Progenitor cell of endocrine pancreas (in vitro differentiated cells): ENCODE measurements around the gene DNAH8. TPM values are rescaled to one million over a fixed set of nuclear protein-coding genes. Genes with fewer than 3 reads are reported as not detected.
A peak's percentile ranks its signal among the peaks of the same experiment; 100 is the strongest.

ENCODE experiments used
- DNase-seq: peaks from one replicate; pipeline ENCODE4 v3.0.0; 2021; ENCODE audit warnings: low spot score; ENCODE audit not compliant: unreplicated experiment
- H3K27ac Mint-ChIP-seq: 2 replicates; pipeline ENCODE4 v1.8.0; 2021; ENCODE audit warnings: mild to moderate bottlenecking, moderate library complexity, mixed read lengths
- H3K27me3 Mint-ChIP-seq: 2 replicates; pipeline ENCODE4 v1.8.0; 2021; ENCODE audit warnings: mixed read lengths
- H3K36me3 Mint-ChIP-seq: 2 replicates; pipeline ENCODE4 v1.8.0; 2022; ENCODE audit warnings: mixed read lengths; ENCODE audit not compliant: insufficient read depth
- H3K4me1 Mint-ChIP-seq: 2 replicates; pipeline ENCODE4 v1.8.0; 2021; ENCODE audit warnings: low read depth, mixed read lengths
- H3K4me3 Mint-ChIP-seq: 2 replicates; pipeline ENCODE4 v1.8.0; 2021; ENCODE audit warnings: low read depth, mild to moderate bottlenecking, moderate library complexity, mixed read lengths
- H3K9me3 Mint-ChIP-seq: 2 replicates; pipeline ENCODE4 v1.8.0; 2021; ENCODE audit warnings: low read depth, mixed read lengths
- CTCF ChIP-seq: fragments of 200-600 bp; sonication (generic); IDR thresholded peaks from one replicate; pipeline ENCODE4 v1.5.0; 2021; ENCODE audit warnings: antibody characterized with exemption, mild to moderate bottlenecking; ENCODE audit not compliant: unreplicated experiment
- total RNA-seq: library from RNA; stranded (reverse); gene quantifications from 2 replicates; pipeline ENCODE4 v1.2.1, GENCODE V29; 2021

DNAH8 gene
- total RNA-seq, 1 donor from 2014 or later = 0.12 TPM

- Mint-ChIP-seq H3K36me3 (no peaks in the 10 kb centered on the region), H3K4me1 (peaks cover 27% of the 10 kb centered on the region), H3K9me3 (no peaks in the 10 kb centered on the region), H3K27ac (no peak overlapping the region), H3K27me3 (peaks cover 27% of the 10 kb centered on the region), H3K4me3 (no peak overlapping the region)
- no peak for DNase-seq
- TF ChIP-seq CTCF = no peak
These were observed 263.1 kb downstream of the DNAH8 start for GRCh38 chr6:38978139-38978704.

GRCh38 chr6:38982470-38982869 lies 267.4 kb downstream of the DNAH8 start:
- no peak for DNase-seq

DNA sequence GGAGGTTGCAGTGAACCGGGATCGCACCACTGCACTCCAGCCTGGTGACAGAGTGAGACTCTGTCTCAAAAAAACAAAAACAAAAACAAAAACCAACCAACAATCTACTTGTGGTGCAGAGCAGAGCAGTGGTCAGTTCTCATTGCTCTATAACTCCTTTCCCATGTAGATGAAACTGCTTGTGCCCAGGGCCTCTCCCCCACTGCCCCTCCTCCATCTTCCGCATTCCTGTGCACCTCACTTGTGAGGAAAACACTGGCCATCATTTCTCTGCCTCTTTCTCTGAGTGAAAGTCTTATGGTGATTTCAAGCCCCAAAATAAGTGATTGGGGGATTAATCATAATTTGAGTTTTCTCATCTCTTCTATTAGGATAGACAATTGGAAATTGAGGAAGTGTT lies 269.6 kb downstream of the DNAH8 start:
- no peaks in the 10 kb centered on the region for H3K36me3 Mint-ChIP-seq
- H3K27me3 Mint-ChIP-seq = no peaks in the 10 kb centered on the region
- H3K4me3 Mint-ChIP-seq = no peak overlapping the region
- no peak for TF ChIP-seq CTCF
- H3K9me3 Mint-ChIP-seq = no peaks in the 10 kb centered on the region
- peaks cover 4% of the 10 kb centered on the region for H3K4me1 Mint-ChIP-seq
- DNase-seq = no peak
- H3K27ac Mint-ChIP-seq = no peak overlapping the region

More at GRCh38 chr6:38982470-38982869, 267.4 kb downstream of the DNAH8 start:
- Mint-ChIP-seq H3K9me3 (no peaks in the 10 kb centered on the region), H3K4me1 (peaks cover 4% of the 10 kb centered on the region), H3K27me3 (peaks cover 18% of the 10 kb centered on the region), H3K4me3 (no peak overlapping the region), H3K36me3 (no peaks in the 10 kb centered on the region), H3K27ac (peak overlapping the region; percentile 21)
- TF ChIP-seq CTCF = no peak

DNA sequence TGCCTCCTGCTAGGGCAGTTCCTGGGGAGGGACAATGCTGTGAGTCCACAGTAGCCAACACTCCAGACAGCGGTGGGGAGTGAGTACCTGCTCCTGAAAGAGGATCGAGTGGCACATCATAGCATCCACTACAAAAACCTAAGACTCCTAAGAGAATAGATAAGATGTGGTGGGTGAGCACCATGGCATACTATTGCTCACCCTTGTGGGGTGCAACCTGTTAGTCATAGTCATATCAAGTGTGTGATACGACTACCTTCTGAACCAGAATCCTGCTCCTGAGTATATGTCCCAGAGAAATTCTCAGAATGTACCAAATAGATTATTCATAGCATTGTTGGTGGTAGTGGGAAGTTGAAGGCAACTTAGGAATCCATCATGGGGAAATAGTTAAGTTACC lies 270.7 kb downstream of the DNAH8 start:
- H3K27me3 Mint-ChIP-seq = peaks cover under 1% of the 10 kb centered on the region
- H3K27ac Mint-ChIP-seq = no peak overlapping the region
- no peaks in the 10 kb centered on the region for H3K36me3 Mint-ChIP-seq
- H3K4me1 Mint-ChIP-seq = peaks cover 4% of the 10 kb centered on the region
- no peak for DNase-seq
- no peak overlapping the region for H3K4me3 Mint-ChIP-seq
- no peaks in the 10 kb centered on the region for H3K9me3 Mint-ChIP-seq
- no peak for TF ChIP-seq CTCF

- Mint-ChIP-seq H3K4me1 (peaks cover 2% of the 10 kb centered on the region), H3K27me3 (peaks cover 8% of the 10 kb centered on the region), H3K9me3 (no peaks in the 10 kb centered on the region), H3K36me3 (no peaks in the 10 kb centered on the region), H3K4me3 (no peak overlapping the region), H3K27ac (no peak overlapping the region)
- no peak for TF ChIP-seq CTCF
- no peak for DNase-seq
These were observed 272.4 kb downstream of the DNAH8 start for GRCh38 chr6:38987503-38987902.
